Measurements from ENCODE around the gene TICRR.

The TICRR gene

DNA sequence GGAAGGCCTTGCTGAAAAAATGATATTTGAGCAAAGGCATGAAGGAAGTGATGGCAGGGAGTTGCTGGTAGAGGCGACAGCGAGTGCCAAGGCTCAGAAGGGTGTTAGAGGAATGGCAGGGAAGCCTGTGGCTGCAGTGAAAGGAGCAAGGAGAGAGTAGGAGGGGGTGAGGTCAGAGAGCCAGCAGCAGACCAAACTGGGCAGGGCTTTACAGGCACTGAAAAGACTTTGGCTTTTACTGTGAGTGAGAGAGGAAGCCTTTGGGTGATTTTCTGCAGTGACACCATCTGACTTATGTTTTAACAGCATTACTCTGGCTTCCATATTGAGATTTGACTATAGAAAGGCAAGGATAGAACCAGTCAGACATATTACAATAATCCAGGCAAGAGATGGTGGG, 11.4 kb downstream of the TICRR start:
- Histone ChIP-seq H3K27me3 (replicated peaks; ENCODE audit: insufficient read depth, low read length) (no peaks in the 10 kb centered on the region), H3F3A (ENCODE audit: insufficient read depth, low read length) (no peaks in the 10 kb centered on the region), H2AFZ (ENCODE audit: low read length) (no peak overlapping the region), H3K4me1 (ENCODE audit: low read length) (no peaks in the 10 kb centered on the region), H3K27ac (ENCODE audit: low read length) (no peak overlapping the region), H3K9me2 (replicated peaks; ENCODE audit: insufficient read depth, low read length) (no peaks in the 10 kb centered on the region), H4K20me1 (ENCODE audit: insufficient read depth, low read length) (no peaks in the 10 kb centered on the region), H3K79me2 (ENCODE audit: low read length) (peaks cover 55% of the 10 kb centered on the region), H3K9ac (ENCODE audit: low read length) (no peak overlapping the region), H3K9me3 (replicated peaks; ENCODE audit: insufficient read depth, low read length) (no peaks in the 10 kb centered on the region), H3K4me3 (ENCODE audit: low read length) (no peak overlapping the region), H3K4me2 (ENCODE audit: low read depth, low read length) (no peak overlapping the region), H3K36me3 (replicated peaks; ENCODE audit: insufficient read depth, low read length) (peaks cover 26% of the 10 kb centered on the region)
- DNase-seq = no peak
- TF ChIP-seq CTCF (IDR thresholded peaks at IDR 0.05; ENCODE audit: low read length) (no peak), EZH2 (optimal IDR thresholded peaks at IDR 0.05; ENCODE audit: low read depth, low read length) (no peak), EZH2phosphoT487 (IDR thresholded peaks at IDR 0.05; ENCODE audit: low read length) (no peak)

GRCh38 chr15:89587955-89588354, 12.7 kb downstream of the TICRR start:
- H3K27me3 ChIP-seq (replicated peaks; ENCODE audit: insufficient read depth, low read length) = no peaks in the 10 kb centered on the region
- peaks cover 42% of the 10 kb centered on the region for H3K79me2 ChIP-seq (ENCODE audit: low read length)
- no peaks in the 10 kb centered on the region for H3K9me3 ChIP-seq (replicated peaks; ENCODE audit: insufficient read depth, low read length)
- H3K9me2 ChIP-seq (replicated peaks; ENCODE audit: insufficient read depth, low read length) = no peaks in the 10 kb centered on the region
- H3F3A ChIP-seq (ENCODE audit: insufficient read depth, low read length) = no peaks in the 10 kb centered on the region
- peaks cover 31% of the 10 kb centered on the region for H3K36me3 ChIP-seq (replicated peaks; ENCODE audit: insufficient read depth, low read length)
- no peak overlapping the region for H3K27ac ChIP-seq (ENCODE audit: low read length)
- no peaks in the 10 kb centered on the region for H4K20me1 ChIP-seq (ENCODE audit: insufficient read depth, low read length)
- H3K4me2 ChIP-seq (ENCODE audit: low read depth, low read length) = no peak overlapping the region
- H3K9ac ChIP-seq (ENCODE audit: low read length) = no peak overlapping the region
- H3K4me1 ChIP-seq (ENCODE audit: low read length) = no peaks in the 10 kb centered on the region
- no peak for TF ChIP-seq EZH2phosphoT487 (IDR thresholded peaks at IDR 0.05; ENCODE audit: low read length)
- TF ChIP-seq CTCF (IDR thresholded peaks at IDR 0.05; ENCODE audit: low read length) = no peak
- TF ChIP-seq EZH2 (optimal IDR thresholded peaks at IDR 0.05; ENCODE audit: low read depth, low read length) = no peak
- no peak for DNase-seq
- no peak overlapping the region for H3K4me3 ChIP-seq (ENCODE audit: low read length)
- H2AFZ ChIP-seq (ENCODE audit: low read length) = no peak overlapping the region

- Histone ChIP-seq H4K20me1 (ENCODE audit: insufficient read depth, low read length) (no peaks in the 10 kb centered on the region), H3K27ac (ENCODE audit: low read length) (no peak overlapping the region), H3K4me1 (ENCODE audit: low read length) (no peaks in the 10 kb centered on the region), H3K4me3 (ENCODE audit: low read length) (no peak overlapping the region), H2AFZ (ENCODE audit: low read length) (no peak overlapping the region), H3K9me3 (replicated peaks; ENCODE audit: insufficient read depth, low read length) (no peaks in the 10 kb centered on the region), H3K9ac (ENCODE audit: low read length) (no peak overlapping the region), H3K9me2 (replicated peaks; ENCODE audit: insufficient read depth, low read length) (no peaks in the 10 kb centered on the region), H3F3A (ENCODE audit: insufficient read depth, low read length) (no peaks in the 10 kb centered on the region), H3K79me2 (ENCODE audit: low read length) (peaks cover 14% of the 10 kb centered on the region; the same call in 1 of the 2 replicates), H3K36me3 (replicated peaks; ENCODE audit: insufficient read depth, low read length) (peaks cover 9% of the 10 kb centered on the region; the same call in 1 of the 2 replicates), H3K27me3 (replicated peaks; ENCODE audit: insufficient read depth, low read length) (no peaks in the 10 kb centered on the region), H3K4me2 (ENCODE audit: low read depth, low read length) (no peak overlapping the region)
- no peak for TF ChIP-seq EZH2phosphoT487 (IDR thresholded peaks at IDR 0.05; ENCODE audit: low read length)
- TF ChIP-seq EZH2 (optimal IDR thresholded peaks at IDR 0.05; ENCODE audit: low read depth, low read length) = no peak
- TF ChIP-seq CTCF (IDR thresholded peaks at IDR 0.05; ENCODE audit: low read length) = no peak
- DNase-seq = no peak
These were observed 16.6 kb downstream of the TICRR start for GRCh38 chr15:89591834-89592233.
